HG03439 (cell line): ENCODE measurements around the gene AKR1C1.
"Not testable (repeated sequence)": the region's sequence is repeated elsewhere in the genome, so short reads cannot be mapped to it uniquely, and the experiment has no call there.

Source experiments
- ATAC-seq: cut with Tn5 transposase; IDR thresholded peaks from one replicate; pipeline ENCODE4 v1.9.1; 2021; ENCODE audit warnings: mild to moderate bottlenecking, moderate library complexity; ENCODE audit not compliant: unreplicated experiment

Gene AKR1C1

DNA sequence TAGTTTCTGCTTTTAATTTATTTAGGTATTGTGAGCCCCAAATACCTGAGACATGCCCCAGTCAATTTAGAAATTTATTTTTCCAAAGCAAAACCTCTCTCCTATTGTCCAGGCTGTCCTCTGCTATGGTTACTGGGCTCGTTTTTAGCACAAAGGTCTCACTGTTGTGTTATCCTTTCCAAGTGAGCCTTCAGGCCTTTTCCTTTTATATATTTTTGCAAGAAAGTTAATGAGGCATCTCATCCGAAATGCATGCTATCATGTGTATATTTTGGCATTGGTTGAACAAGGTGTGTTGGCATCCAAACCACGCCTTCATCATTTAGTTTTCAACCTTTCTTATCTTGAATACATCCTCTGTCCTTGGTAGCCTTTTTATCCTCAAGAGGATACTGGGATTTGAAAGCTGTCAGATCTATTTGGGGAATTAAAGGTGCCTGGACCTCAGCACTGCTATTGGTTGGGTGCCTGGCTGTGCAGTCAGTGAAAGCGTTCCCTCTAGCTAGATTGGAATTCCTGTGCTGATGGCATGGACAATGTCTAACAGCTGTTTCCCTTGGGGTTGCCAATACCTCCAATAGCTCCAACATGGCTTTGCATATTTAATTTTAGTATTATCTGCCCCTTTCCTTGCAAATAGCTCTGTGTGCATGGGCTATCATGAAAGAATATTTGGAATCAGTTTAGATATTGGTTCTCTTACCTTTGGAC is 51.1 kb downstream of the AKR1C1 start:
- not testable (repeated sequence) for ATAC-seq

DNA sequence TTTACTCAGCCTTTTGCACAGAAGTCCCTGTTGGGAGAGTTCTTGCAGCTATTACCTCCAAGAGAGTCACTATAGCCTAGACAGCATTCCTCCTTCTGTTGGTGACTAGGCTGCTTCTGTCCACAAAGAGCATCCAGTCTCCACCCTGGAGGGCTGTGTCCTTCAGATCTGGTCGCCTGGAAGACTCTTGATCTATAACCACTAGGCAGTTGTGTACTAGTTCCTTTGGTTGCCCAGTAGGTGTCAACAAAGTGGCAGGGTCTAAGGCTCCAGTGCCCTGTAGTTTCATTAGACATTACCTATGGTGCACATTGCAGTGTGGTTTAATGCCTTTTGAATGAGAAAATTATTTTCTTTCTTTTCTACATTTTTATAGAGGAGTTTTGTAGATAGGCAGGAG is 51.7 kb downstream of the AKR1C1 start:
- ATAC-seq: no peak

DNA sequence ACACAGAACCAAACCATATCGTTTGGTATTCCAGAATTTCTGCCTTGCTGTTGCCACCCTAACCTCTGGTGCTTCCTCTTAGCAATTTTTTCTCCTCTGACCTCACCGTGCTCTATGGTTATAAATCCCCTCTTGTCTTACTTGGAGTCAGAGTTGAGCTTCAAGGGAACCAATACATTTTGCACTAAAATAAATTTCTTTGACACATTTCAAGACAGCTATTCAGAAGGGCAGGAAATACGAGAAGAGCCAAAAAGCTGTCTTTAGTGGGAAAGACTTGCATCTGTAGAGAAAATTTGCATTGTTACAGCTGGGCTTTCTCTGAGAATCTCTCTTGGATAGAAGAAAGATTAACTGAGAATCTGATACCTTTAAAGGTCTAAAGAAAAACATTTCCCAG is 54.9 kb downstream of the AKR1C1 start:
- ATAC-seq: no peak

DNA sequence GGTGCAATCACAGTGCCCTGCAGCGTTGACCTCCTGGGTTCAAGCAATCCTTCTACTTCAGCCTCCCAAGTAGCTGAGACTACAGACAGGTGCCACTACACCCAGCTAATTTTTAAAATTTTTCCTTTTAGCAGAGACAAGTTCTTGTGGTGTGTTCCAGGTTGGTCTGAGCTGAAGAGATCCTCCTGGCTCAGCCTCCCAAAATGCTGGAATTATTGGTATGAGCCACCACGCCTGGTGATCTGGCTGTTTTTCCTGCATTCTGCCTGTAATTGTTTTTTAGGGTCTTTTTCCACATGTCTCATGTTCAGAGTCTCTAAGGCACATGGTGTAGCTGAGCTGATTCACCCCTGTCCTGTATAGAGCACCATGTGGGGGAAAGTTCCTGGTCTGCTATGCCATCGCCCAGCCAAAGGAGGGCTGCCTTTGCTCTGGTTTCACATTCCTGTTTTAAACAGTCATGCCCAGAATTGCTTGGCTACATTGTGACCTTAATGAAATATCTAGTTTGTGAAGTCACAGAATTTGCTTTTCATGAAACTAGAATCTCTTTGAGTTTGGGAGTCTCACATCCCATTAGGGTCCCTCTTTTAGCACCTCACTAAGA is 55.6 kb downstream of the AKR1C1 start:
- not testable (repeated sequence) for ATAC-seq

DNA sequence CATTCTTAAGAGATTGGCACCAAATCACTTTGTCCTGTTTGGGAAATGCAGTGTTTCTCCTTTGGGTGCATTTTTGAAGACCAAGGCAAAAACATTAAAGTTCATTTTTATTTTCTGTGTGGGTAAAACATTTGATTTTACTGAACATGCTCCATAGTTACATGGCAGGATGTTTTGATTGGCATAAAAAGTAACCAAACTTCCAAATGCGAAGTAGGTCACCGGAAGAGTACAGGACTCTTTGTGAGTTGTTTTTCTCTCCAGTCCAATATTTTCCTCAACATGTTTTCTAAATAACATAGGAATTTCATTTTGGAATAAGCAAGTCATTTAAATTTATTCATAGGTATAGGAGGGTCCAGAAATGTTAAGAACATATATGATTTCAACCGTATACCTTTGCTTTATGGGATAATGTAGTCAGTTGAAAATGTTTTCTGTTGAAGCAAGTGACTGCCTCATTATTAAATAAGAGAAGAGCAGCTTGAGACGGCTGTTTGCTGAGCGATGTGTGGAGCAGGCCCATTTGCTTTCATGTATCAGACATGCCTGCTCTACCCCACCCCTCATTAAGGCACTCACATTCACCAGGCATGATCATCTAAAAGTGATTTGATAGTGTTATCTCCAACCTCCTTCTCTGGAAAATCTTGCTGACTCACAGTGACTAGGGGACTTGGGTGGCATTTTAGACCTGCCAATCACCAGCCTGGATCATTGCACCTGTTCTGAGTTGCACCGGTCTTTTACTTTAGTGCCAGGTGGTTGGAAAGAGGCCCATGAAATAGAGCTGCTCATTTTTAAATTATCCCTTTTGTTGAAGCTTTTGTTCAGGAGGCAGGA is 56.8 kb downstream of the AKR1C1 start:
- ATAC-seq: not testable (repeated sequence)

DNA sequence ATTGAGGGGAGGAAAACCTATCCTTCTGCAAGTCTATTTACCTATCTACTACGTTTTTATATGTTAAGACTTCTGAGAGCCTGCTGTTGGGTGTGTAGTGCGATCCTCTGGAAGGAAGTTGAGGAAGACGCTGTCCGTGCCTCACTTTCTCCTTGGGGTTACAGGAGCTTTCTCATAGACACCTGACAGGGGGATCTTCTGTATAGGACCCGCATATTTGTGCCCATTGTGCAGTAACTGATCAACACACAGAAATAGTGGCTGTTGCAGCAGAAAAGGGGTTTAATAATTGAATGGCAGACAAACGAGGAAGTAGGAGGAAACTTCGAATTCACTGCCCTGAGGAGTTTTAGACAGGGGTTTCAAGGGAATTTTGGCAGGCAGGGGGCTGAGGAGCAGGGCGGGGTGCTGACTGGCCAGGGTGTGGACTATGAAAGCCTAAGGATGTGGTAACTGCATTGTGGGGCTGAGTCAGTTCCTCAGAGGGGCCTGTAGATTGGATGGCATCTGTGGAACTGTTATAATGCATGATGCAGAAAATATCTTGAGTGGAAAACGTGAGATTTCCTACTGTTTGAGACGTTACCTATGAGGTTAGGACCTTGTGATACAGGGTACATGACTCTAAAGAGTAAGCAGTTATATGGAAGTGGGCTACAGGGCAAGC is 58.5 kb downstream of the AKR1C1 start:
- ATAC-seq: not testable (repeated sequence)

DNA sequence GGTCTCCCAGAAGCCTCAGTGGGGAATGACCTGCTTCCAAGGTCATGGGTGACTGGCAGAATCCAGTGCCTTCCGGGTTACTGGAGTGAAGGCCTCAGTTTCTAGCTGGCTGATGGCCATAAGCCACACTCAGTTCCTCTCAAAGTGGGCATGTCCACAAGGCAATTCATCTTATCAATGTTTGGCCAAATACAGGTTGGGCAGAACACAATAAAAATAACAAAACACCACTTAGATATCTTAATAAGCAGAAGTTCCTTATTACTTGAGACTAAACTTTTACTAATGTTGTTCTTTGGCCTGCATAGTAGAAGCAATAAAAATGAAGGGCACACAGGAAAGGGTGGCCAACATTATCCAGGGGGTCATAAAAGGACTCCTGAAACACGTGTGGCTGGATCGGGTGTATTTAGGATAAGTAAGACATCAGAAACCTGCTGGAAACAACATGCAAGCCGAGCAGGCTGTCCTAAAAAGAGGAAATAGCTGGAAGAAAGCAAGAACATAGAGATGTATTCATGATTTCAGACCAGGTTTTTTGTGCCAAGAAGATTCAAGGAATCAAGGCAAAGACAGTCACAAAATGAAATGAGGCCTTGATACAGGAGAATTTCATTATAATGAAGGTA is 60.1 kb downstream of the AKR1C1 start:
- ATAC-seq: no peak

DNA sequence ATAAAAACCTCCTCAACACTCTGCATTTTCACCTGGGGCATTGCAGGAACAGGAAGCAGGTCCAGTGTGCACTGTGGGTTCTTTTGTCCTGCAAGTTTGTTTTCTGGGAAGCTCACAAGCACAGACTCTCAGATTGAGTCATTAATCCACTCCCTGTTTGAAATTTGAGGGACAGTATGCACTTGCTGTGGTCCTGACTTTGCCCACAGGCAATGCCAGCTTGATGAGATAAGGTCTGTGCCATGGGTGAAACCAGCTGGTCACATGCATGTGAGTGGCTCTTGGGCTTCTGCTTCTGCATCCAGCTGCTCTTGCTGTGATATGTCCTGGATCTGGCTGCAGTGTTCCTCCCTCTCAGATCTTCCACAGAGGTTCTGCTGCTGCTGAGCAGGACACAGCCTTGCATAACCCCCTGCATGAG is 62.3 kb downstream of the AKR1C1 start:
- ATAC-seq: not testable (repeated sequence)

DNA sequence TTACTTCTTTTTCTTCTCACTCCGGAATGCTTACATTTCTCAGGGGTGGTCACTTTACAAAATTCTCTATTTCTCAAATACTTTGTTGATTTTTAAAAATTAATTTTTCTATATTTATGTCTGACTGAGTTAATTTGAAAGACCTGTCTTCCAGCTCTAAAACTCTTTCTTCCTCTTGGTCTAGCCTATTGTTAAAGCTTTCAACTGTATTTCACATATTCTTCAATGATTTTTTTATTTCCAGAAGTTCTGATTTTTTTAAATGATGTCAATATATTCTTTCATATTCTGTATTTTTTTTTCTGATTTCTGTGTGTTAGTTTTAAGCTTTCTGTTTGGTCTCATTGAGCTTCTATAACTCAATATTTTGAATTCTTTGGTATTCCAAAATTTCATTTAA is 67.8 kb downstream of the AKR1C1 start:
- ATAC-seq: no peak

DNA sequence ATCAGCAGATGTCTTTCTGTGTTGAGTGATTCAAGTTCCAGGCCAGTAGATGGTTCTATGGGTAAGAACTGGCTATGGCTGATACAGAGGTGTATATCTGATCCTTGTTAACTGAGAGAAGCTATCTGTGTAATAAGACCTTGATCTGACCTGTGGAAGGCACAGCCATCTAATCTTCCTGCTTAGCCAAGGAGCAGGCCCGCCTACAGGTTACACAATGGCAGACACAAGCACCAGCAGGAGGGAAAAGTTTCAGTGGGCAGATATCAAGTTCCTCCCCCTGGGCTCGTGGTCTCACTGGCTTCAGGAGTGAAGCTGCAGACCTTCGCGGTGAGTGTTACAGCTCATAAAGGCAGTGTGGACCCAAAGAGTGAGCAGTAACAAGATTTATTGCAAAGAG is 68.4 kb downstream of the AKR1C1 start:
- not testable (repeated sequence) for ATAC-seq

DNA sequence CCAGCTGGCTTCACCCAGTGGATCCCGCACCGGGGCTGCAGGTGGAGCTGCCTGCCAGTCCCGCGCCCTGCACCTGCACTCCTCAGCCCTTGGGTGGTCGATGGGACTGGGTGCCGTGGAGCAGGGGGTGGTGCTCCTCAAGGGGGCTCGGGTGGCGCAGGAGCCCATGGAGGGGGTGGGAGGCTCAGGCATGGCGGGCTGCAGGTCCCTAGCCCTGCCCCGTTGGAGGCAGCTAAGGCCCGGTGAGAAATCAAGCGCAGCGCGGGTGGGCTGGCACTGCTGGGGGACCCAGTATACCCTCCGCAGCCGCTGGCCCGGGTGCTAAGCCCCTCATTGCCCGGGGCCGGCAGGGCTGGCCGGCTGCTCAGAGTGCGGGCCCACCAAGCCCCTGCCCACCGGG is 69.2 kb downstream of the AKR1C1 start:
- ATAC-seq: not testable (repeated sequence)
